IPS DF 4.7 (cell line): Measurements from ENCODE around the gene TAF11L14.
"Not testable (repeated sequence)": the region's sequence is repeated elsewhere in the genome, so short reads cannot be mapped to it uniquely, and the experiment has no call there.

Experiments used
- DNase-seq: peaks from one replicate; pipeline ENCODE4 v3.0.0-alpha.2; 2013; ENCODE audit warnings: low spot score; ENCODE audit errors: extremely low read depth

The TAF11L14 gene

GRCh38 chr5:17634160-17634559, at the start of gene TAF11L14:
TAF11L14 (plus strand) TSS chr5:17634460.
- no peak for DNase-seq

GRCh38 chr5:17585658-17586057, 48.6 kb upstream of the TAF11L14 start, which contains the start of gene TAF11L7:
TAF11L7 (minus strand) TSS chr5:17585758.
- not testable (repeated sequence) for DNase-seq

DNA sequence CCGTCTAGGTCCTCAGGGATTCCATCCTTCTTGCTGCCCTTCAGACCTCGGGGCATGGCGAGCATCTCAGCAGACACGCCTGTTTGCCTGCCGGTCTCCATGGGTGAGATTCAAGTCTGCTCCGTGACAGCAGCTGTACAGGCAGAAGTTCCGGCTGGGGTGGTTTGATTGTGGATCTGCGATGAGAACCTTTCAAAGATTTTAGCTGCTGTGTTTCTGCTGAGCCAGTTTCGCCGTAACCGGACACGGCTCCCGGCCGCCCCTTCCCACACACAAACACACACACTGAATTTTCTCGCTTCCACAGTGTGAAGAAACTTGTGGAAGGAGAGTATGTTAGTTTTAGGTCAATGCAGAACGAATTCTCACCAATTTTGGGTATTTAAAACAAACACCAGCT, 43.4 kb upstream of the TAF11L14 start, which contains the start of gene TAF11L8:
Gene TAF11L8 (minus strand): TSS at position 101 of the 400 bp plus-strand sequence.
- DNase-seq = not testable (repeated sequence)

DNA sequence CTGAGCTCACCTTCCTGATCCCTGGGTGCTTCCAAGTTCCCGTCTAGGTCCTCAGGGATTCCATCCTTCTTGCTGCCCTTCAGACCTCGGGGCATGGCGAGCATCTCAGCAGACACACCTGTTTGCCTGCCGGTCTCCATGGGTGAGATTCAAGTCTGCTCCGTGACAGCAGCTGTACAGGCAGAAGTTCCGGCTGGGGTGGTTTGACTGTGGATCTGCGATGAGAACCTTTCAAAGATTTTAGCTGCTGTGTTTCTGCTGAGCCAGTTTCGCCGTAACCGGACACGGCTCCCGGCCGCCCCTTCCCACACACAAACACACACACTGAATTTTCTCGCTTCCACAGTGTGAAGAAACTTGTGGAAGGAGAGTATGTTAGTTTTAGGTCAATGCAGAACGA, 40.0 kb upstream of the TAF11L14 start, which contains the start of gene TAF11L9:
Gene TAF11L9 (minus strand): TSS at position 140 of the 400 bp plus-strand sequence.
- not testable (repeated sequence) for DNase-seq

- DNase-seq = not testable (repeated sequence)
Observed at GRCh38 chr5:17597728-17598127, 36.5 kb upstream of the TAF11L14 start, which contains the start of gene TAF11L10. TAF11L10 (minus strand) TSS chr5:17597828.

- DNase-seq = not testable (repeated sequence)
Observed at GRCh38 chr5:17603880-17604279, 30.4 kb upstream of the TAF11L14 start, which contains the start of gene TAF11L11. TAF11L11 (plus strand) TSS chr5:17604183.

- DNase-seq = no peak
Observed at GRCh38 chr5:17604951-17605350, 29.3 kb upstream of the TAF11L14 start.

GRCh38 chr5:17607461-17607860, 26.8 kb upstream of the TAF11L14 start:
- not testable (repeated sequence) for DNase-seq

- DNase-seq = not testable (repeated sequence)
Observed at GRCh38 chr5:17610092-17610491, 24.2 kb upstream of the TAF11L14 start, which contains the start of gene TAF11L12. TAF11L12 (plus strand) TSS chr5:17610392.

DNA sequence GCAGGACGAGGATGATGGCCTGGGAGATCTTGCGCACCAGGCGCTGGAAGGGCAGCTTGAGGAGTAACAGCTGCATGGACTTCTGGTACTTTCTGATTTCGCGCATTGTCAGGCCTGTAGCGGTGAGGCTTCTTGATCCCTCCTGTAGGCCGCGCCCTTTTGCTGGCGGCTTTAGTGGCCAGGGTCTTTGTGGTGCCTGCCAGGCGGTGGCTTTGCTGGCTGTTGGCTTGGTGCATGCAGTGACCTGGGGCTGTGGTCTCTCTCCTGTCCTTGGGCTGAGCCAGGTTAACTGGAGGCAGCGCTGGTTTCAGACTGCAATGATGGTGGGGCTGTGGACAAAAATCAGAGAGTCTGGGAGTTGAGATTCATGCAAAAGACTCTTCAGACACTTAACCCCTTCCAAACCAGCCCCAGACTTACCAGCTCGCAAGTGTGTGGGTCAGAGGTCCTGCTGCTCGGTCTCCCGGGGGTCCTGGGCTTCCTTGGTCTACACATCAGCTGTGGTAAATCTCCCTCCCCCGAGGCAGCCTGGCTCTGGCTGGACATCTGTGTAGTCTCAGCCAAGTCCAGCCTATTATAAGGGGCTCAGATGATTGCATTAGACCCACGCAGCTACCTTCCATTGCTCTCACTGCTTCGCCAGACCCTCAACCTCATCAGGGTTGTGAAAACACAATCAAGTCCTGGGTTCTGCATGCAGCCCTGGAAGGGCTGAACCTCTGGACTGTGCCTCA, 19.2 kb upstream of the TAF11L14 start:
- DNase-seq = no peak

GRCh38 chr5:17619354-17619753, 14.9 kb upstream of the TAF11L14 start:
- DNase-seq = no peak

GRCh38 chr5:17620627-17621026, 13.6 kb upstream of the TAF11L14 start:
- peak; percentile 14 for DNase-seq

GRCh38 chr5:17625686-17626085, 8.6 kb upstream of the TAF11L14 start:
- DNase-seq = no peak

DNA sequence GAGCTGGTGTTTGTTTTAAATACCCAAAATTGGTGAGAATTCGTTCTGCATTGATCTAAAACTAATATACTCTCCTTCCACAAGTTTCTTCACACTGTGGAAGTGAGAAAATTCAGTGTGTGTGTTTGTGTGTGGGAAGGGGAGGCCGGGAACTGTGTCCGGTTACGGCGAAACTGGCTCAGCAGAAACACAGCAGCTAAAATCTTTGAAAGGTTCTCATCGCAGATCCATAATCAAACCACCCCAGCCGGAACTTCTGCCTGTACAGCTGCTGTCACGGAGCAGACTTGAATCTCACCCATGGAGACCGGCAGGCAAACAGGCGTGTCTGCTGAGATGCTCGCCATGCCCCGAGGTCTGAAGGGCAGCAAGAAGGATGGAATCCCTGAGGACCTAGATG, 2.5 kb upstream of the TAF11L14 start, which contains the start of gene TAF11L13:
Gene TAF11L13 (plus strand): TSS at position 301 of the 400 bp plus-strand sequence.
- DNase-seq = not testable (repeated sequence)

DNA sequence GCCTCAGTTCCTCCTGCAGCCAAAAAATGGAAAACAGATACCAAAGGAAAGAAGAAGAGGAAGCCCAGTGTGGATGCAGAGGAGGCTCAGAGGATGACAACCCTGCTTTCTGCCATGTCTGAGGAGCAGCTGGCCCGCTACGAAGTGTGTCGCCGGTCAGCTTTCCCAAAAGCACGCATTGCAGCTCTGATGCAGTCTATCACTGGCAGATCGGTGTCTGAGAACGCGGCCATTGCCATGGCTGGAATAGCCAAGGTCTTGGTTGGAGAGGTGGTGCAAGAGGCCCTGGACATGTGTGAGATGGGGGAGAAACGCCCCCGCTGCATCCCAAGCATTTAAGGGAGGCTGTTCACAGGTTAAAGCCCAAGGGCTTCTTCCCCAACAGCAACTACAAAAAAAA, 15.0 kb downstream of the TAF11L14 start:
- not testable (repeated sequence) for DNase-seq

DNA sequence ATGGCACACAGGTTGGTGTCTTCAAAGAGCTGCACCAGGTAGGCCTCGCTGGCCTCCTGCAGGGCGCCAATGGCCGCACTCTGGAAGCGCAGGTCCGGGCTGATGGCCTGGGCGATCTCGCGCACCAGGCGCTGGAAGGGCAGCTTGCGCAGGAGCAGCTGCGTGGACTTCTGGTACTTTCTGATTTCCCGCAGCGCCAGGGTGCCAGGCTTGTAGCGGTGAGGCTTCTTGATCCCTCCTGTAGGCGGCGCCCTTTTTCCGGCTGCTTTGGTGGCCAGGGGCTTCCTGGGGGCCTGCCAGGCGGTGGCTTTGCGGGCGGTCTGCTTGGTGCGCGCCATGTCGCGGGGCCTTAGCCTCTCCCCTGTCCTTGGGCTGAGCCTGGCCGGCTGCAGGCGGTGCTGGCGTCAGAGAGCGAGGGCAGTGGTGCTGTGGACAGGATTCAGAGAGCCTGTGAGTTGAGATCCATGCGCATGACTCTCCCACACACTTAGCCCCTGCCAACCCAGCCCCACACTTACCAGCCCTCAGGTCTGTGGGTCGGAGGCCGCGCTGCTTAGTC, 21.0 kb downstream of the TAF11L14 start:
- not testable (repeated sequence) for DNase-seq

DNA sequence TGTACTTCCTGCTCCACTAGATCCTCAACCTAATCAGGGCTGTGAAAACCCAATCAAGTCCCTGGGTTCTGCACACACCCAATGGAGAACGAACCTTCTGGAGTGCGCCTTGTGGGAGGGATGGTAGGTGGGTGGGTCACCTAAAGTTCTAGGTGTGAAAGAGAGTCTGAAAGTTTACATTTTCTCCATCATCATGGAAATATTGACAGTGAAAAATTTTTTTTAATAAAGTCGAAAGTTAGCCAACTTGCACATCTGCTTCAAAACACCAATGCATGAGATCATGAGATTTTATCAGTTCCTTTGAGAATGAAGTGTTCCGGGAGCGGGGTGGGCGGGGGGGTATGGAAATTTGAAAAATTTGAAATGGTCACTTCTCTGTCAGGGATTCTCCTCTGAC, 21.7 kb downstream of the TAF11L14 start:
- DNase-seq = no peak

GRCh38 chr5:17663182-17663581, 28.9 kb downstream of the TAF11L14 start:
- no peak for DNase-seq

DNA sequence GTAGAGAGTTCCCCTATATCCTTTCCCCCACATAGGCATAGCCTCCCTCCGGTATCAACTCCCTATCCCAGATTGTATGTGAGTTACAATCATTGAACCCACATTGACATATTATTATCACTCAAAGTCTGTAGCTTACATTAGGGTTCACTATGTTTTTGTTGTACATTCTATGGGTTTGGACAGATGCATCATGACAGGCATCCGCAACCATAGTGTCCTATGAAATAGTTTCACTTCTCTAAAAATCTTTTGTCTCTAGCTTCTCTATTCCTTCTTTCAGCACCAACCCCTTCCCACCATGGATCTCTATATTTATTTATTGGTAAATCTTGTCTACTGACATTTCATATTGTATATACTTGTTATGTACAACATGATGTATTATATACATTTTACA, 31.6 kb downstream of the TAF11L14 start:
- DNase-seq = no peak

GRCh38 chr5:17666726-17667235, 32.5 kb downstream of the TAF11L14 start:
- no peak for DNase-seq

DNA sequence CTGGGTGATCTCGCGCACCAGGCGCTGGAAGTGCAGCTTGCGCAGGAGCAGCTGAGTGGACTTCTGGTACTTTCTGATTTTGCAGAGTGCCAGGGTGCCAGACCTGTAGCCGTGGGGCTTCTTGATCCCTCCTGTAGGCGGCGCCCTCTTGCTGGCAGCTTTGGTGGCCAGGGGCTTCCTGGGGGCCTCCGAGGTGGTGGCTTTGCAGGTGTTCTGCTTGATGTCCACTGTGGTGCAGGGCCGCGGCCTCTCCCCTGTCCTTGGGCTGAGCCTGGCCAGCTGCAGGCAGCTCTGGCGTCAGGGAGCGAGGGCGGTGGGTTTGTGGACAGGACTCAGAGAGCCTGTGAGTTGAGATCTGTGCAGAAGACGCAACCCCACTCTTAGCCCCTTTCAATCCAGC, 36.1 kb downstream of the TAF11L14 start:
- DNase-seq = no peak

- DNase-seq = no peak
Observed at GRCh38 chr5:17678751-17679324, 44.6 kb downstream of the TAF11L14 start.
